SHP77 treated with DMSO at 0.1 percent for 48 hours (cell line): ENCODE data around the gene ARL3.

Experiments
- DNase-seq: peaks from one replicate; lab custom pipeline; 2025; lab: John Stamatoyannopoulos, UW

Gene ARL3

DNA sequence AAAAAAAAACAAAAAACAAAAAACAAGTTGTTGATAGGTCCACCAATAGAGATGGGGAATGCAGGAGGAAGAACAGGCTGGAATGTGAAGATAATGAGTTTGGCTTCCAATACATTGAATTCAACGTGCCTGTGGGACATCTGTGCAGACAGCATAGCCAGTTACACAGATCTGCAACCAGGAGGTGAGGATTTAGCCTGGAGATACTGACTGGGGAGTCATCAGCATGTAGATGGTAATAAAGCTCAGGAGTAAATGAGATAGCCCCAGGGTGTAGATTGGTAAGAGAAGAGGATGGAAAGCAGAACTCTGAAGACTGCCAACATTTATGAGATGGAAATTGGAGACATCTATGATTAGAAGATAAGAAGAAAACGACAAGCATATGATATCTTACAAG, 74.7 kb downstream of the ARL3 start:
- DNase-seq = no peak

DNA sequence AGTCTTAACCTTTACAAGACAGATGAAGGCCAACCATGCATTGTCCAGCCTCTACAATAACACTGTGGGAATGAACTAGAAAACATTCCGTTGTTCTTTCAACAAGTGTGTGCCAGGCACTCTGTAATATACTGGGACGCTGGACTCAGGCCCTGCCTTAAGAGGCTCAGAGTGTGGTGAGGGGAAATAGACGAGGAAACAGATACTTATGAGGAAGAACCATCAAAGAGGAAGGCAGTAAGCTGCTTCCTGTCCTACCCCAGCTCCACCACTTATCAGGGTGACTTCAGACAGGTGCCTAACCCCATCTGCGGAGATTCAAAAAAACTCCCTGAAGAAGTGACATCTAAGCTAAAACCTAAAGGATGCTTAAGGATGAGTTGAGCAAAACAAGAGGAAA, 78.8 kb downstream of the ARL3 start:
- no peak for DNase-seq

DNA sequence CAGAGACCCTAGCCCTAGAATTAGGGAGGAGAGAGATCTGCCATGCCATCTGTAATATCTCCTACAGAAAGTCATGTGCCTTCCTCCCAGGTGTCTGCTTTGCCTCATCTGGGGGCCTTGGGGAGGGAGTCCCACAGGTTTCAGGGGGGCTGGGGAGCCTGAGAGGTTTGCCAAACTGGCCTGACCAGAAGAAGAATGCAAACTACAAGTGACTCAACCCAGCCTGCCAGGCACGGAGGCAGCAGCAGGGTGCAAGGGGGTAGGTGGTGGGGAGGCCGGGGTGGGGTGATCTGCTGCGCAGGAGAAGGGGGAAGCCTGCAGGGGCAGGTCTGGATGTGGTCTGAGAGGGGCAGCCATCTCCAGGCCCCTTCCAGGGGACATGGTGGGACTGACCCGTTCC, 79.5 kb downstream of the ARL3 start:
- no peak for DNase-seq

DNA sequence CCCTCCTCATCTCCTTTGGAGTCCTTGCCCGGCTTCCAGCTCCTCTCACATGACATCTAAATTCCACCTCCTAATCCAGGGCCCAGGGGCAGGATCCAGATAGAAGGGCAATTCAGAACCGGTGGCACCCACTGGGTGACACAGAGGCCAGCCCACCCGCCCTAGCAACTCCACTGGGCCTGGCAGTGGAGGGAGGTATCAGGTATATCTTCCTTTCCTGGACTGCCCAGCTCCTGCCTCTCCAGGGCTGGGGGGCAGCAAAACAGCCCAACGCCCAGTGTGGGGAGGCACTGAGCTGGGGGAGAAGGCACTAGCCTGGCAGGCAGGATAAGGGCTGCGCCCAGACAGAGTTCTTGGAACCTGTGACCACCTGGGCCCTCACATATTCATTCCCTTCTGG, 80.3 kb downstream of the ARL3 start:
- DNase-seq = no peak

DNA sequence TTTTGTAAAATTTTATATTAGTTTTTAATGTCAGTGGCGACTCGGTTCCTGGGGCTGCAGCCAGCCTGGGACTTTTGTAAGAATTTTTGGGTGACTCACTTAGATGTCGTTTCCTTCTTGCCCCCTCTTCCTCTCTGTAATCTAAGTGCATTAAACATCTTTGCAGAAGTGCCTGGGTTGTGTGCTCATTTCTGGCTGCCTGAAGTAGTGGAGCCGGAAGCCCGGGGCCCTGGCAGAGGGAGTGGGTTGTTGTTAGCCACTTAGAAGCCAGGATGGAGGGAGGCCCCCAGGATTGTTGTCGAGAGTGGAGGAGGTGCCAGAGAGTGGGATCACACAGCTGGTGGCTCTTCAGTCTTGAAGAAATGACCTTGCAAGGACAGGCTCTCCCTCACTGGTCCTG, 80.9 kb downstream of the ARL3 start:
- DNase-seq = no peak

DNA sequence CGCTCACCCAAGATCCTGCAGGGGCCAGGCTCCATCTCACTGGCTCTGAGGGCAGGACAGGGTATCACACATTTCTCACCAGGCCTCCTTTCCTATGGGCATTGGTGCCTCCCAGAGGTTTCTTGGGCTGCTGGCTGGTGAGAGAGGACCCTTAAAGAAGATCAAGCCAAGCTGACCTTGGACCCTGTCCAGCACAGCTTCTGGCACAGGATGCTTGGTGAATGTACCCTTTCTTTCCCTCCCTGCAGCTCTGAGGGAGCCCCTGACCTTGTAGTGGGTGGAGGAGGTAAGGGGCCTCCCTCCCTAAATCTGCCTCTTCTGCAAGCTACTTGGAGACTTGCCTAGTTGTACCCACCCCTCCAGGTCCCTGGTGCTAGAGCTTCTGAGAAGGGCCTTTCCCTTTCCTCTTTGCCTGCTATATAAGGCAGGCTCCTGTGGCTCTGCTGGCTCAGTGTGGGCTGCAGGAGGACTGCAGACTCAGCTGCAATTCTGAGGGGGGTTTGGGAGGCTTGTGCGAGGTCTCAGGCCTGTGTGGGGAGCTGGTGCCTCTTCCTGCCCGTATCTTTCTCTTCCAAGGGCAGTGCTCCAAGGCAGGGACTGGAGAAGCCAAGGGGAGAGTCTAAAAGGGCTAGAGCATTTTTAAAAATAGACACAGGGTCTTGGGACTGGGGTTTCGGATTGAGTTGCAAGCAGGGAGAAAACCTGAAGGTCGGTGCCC, 81.6 kb downstream of the ARL3 start:
- DNase-seq = no peak

DNA sequence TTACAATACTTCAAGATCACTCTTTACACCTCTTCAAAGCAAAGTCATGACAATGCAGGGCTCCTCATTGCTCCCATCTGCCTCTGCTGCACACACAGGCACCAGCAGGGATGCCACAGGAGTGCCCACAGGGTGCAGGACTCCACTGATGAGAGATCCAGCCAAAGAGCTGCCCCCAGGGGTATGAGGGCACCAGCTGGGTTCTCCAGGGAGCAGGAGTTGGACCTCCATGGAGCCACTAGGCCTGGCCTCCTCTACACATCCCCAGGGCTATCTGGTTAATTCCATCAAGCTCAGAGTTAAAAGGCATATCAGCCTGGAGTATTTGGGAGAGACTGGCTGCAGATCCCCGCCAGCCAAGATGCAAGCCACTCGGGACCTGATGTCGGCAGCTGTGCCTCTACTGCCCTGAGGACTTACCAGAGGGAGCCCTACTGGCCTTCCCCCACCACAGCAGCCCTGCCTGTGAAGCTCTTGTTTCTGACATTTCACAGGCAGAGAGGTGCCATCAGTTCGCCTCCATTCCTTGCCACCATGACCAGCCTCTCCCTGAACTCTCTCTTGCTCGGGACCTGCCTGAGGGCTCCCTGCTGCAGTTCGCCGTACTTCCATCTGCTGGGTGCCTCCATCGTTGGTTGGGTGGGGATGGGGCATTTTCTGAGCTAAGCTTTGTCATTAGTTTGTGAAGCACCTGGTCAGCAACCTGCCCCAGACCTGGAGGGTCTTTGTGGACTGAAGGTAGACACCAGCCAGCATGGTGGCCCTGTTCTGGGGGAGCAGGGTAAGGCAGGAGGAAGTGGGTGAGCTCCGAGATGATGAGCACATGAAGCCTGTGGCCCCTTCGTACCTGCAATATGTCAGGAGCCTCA, 82.4 kb downstream of the ARL3 start:
- no peak for DNase-seq

DNA sequence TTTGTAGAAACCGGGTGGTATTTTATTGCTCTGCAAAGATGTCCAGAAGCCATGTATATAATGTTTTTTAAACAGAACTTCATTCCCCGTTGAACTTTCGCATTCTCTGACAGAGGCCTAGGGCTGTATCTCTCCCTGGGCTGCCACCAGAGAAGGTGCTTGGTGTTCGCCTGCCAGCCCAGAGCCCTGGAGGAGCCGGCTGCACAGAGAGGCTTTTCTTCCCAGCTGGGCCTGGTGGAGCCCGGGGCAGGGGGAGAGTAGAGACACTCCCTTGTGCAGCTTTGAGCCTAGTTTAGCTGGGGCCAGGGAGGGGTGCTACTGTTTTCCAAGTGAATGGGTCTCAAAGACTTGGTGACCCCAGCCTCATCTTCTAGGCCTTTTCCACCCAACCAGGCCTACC, 83.5 kb downstream of the ARL3 start:
- DNase-seq = no peak

DNA sequence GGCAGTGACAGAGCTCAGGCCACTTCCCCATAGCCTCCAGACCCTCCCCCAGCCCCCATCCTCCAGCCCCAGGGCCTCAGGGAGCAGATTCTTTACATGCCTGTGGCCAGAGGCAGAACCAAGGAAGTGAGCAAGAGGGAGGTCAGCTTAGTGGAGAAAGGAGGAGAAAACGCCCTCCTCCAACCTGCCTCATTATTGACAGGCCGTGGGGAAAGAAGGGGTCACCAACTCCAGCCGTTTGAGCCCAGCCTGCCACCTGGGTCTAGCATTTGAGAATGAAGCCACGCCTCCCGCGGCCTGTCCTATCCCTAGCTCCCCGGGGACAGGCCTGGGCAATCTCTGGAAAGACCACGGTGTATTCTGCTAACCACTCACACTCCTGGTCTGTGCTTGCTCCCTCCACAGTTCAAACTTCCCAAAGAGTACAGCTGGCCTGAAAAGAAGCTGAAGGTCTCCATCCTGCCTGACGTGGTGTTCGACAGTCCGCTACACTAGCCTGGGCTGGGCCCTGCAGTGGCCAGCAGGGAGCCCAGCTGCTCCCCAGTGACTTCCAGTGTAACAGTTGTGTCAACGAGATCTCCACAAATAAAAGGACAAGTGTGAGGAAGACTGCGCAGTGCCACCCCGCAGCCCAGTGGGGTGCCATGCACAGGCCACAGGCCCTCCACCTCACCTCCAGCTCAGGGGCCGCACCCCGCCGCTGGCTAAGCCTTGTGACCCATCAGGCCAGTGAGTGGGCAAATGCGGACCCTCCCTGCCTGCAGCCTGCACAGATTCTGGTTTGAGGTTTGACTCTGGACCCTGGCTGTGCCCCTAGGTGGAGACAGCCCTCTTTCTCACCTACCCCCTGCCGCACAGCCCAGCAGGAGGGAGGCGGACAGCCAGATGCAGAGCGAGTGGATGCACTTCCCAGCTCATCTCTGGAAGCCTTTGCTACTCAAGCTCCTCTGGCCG, 84.3 kb downstream of the ARL3 start:
- no peak for DNase-seq

DNA sequence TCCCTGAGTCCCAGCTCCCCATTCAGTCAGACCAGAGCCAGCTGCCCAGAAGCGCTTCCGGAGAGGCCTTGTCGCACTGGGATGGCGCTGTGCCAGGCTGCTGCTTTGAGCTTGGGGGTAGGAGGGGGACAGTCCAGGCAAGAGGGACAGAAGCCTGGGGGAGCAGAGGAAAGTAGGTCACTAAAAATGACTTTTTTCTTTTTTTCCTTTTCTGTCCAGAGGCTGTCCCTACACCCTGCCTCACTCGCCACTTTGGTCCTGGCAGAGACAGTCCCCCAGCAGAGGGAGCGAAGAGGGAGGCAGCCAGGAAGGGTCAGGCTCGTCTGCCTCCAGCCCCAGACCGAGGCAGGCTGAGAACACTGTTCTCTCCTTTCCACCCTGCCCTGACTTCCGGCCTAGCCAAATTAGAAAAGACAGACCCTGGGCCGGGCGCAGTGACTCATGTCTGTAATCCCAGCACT, 85.7 kb downstream of the ARL3 start:
- DNase-seq = peak; percentile 63

DNA sequence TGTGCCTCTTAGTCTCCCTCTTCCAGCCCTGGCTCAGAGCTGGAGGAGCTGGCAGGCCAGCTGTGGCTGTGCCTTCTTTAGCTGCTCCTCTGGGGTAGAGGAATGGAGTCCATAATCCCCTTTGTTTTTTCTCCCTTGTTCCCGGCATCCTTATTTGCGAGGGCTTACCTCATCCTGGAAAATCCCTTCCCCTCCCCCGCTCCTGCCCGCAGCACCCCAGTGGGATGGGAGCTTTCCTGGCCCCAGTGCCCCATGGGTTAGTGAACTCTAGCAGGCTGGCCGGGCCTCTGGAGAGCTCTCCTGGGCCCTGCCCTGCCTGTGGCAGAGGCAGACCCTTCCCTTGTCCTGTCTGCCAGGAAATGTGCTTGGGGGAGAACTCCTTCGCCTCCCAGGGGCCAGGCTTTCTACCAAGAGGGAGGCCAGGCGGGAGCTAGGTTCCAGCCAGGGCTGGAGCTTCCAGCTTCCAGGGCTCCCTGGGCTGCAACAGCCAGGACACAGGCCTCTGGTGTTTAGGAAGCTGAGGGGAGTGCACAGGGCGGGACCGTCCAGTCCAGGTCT, 86.4 kb downstream of the ARL3 start:
- DNase-seq = no peak

DNA sequence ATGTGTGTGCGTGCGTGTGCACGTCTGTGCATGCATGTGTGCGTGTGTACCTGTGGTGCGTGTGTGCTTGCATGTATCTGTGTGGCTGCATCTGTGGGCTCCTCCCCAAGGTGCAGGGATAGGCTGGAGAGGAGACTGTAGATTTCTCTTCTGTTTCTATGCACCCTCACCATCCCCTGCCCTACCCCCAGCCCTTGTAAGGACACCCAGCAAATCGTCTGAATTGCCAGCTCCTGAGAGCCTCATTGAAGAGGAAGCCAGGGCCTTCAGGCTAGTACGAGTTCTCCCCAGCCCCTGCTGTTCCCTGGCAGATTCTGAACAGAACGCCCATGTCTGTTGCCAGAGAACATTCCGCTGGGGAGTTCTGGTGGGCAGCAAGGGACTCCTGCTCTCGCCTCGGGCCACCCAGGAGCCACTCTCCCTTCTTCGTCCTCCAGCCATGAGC, 86.9 kb downstream of the ARL3 start:
- DNase-seq = no peak

DNA sequence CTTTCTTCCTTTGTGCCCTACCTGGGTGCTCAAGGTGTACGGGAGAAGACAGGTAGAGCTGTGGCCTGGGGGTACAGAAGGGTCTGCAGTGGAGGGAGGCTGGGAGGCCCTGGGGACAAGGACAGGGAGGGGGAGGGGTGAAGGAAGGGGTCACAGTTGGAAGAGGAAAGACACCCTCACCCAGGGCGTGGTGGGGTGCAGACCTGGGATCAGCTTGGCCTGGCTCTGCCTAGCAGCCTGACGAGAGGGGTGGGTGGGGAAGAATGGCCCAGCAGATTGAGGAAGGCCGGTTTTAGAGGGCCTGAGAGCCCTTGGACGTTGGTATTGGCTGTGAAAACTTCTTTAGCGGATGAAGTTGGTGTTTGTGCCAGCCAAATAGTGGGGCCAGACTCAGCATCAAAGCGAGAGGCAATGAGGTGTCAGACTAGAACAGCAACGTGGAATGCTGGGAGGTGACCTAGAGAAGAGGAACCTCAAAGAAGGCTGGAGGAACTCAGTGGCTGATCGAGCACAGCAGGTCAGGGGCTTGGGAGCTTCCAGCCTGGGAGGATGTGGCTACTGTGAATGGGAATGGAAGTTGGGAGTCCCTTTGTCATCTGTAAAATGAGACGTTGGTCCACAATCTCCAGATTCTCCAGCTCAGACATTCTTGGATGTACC, 88.0 kb downstream of the ARL3 start:
- no peak for DNase-seq

DNA sequence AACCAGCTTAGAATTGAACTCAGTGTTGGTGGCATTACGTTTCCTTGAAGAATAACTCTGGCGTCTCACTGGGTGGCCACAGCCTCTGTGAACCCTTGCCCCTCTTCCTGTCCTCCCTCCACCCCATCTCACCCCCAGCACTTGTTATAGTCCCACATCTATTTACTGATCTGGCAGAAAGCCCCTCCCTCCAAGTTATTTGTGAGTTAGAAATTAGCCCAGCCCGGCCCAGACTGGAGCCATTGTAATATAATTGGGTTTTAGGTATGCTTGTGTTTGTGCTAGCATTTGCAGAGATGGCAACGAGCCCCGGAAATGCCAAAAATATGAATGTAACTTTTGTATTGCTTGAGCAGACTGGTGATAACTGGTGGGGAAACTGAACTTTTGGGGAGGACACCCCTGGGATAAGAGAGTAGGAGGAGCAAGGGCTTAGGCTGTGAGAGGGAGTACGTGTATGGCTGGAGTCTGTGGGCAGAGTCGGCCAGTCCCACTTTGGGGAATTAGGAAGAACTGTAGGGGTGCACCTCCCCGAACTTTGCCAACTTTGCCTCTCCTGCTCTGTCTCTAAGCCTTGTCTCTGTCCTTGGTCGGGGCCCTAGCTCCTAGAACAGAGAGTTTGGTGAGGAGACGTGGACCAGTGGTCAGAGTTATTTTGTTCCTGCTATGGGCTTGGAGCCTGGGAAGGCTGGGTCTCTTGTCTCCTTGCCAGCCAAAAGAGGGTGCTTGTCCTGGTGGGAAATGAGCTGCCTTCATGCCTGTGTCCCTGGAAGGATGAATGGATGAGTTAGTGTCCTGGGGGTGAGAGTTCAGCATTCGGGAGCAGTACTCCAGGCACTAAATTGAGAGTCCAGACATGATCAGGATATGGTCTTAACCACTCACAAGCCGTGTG, 89.2 kb downstream of the ARL3 start:
- DNase-seq = no peak

DNA sequence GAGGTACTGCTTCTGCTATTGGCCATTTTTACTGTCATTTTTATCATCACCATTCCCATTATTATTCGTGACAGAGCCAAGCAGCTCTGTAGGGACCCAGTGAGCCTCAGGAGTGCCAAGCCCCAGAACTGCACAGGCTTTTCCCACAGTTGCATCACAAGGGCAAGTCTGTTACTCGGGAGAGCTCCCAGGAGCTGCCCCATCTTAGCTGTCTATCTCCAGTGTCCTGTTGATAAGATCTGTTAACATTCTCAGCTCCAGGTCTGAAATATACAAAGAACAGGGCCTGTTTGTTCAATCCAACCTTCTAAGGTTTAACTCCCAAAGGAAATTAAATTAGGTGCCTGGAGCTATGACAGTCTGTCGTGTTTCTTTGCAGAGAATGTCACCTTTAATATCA, 90.1 kb downstream of the ARL3 start:
- no peak for DNase-seq
